Erythroblast (primary cell): Measurements from ENCODE around the gene OR10H5.

ENCODE experiments used
- GATA1 ChIP-seq: IDR thresholded peaks from 2 replicates; pipeline ENCODE4 v1.6.1; 2011; ENCODE audit warnings: low read depth, mild to moderate bottlenecking, control low read depth, low read length, moderate library complexity
- POLR2A ChIP-seq: IDR thresholded peaks from 2 replicates; pipeline ENCODE4 v1.6.1; 2011; ENCODE audit warnings: mild to moderate bottlenecking, low read length

DNA sequence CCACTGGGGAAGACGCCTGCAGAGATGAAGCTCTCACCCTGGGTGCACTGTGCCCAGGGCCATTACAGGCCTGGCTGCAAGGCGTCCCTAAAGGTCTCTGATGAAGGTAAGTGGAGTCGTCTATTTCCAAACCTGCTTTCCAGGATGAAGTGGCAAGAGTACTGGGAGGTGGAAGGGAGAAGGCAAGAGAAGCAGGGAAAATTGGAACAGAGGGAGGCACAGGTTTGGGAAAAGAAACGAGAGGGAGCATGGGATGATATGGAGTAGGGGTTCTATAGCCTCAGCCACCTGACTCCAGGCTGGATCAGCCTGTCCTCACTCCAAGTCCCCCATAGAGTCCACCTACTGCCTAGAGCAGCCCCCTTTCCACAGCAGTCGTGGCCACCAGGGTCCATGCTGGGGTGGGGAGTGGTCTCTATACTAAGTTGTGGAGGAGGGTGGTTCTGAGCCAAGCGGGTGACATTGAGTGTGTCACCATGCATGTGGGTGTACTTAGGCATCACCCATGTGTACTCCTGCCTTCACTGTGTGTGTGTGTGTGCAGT lies at the start of gene OR10H5:
- TF ChIP-seq POLR2A (no peak), GATA1 (no peak)
